IMR-90 (cell line): ENCODE results near the gene ECM1. TPM values are rescaled to one million over a fixed set of nuclear protein-coding genes. Genes with fewer than 3 reads are reported as not detected.

Source experiments
- ATAC-seq: fragments of 200-7000 bp; cut with Tn5 transposase; 2 replicates; pipeline ENCODE4 v1.9.1; 2020; ENCODE audit warnings: low read depth, mild to moderate bottlenecking, moderate library complexity
- BruUV-seq: library from RNA; stranded (reverse); fragments of 400-500 nt; replicated peaks from 2 replicates; lab custom pipeline; 2021; lab: Mats Ljungman, UMichigan
- CTCF ChIA-PET: fragments of 300-600 bp; formaldehyde crosslinking; extraction: SDS; loops from one replicate; lab custom pipeline; 2021; ENCODE audit warnings: antibody characterized with exemption; lab: Yijun Ruan, JAX
- POLR2A ChIA-PET: fragments of 300-600 bp; sonication (Branson Sonifier 250); formaldehyde crosslinking; loops from one replicate; lab custom pipeline; 2022; ENCODE audit warnings: antibody characterized with exemption; ENCODE audit not compliant: unreplicated experiment; lab: Charles Lee
- DNase-seq: peaks from one replicate; pipeline ENCODE4 v3.0.0; 2013
- H2AFZ ChIP-seq: replicated peaks from 2 replicates; pipeline ENCODE3; 2013; ENCODE audit warnings: low read length, mild to moderate bottlenecking; ENCODE audit not compliant: poor library complexity
- H2AK5ac ChIP-seq: 2 replicates; pipeline ENCODE4 v1.6.1; 2013; ENCODE audit warnings: low read depth, low read length, inconsistent platforms
- H2AK9ac ChIP-seq: replicated peaks from 2 replicates; pipeline ENCODE3; 2013; ENCODE audit warnings: mild to moderate bottlenecking, low read depth, low read length, moderate library complexity; ENCODE audit not compliant: poor library complexity
- H2BK120ac ChIP-seq: 2 replicates; pipeline ENCODE4 v1.6.1; 2013; ENCODE audit warnings: low read depth, low read length, inconsistent platforms
- H2BK15ac ChIP-seq: 3 replicates; pipeline ENCODE4 v1.6.1; 2013; ENCODE audit warnings: low read depth, low read length, inconsistent platforms
- H2BK20ac ChIP-seq: 2 replicates; pipeline ENCODE4 v1.6.1; 2013; ENCODE audit warnings: low read depth, mild to moderate bottlenecking, inconsistent platforms, low read length, moderate library complexity
- H2BK5ac ChIP-seq: 2 replicates; pipeline ENCODE4 v1.6.1; 2013; ENCODE audit warnings: mild to moderate bottlenecking, low read depth, low read length, inconsistent platforms; ENCODE audit not compliant: poor library complexity, severe bottlenecking
- H3K14ac ChIP-seq: replicated peaks from 2 replicates; pipeline ENCODE4 v1.6.1; 2013; ENCODE audit warnings: low read depth, low read length, inconsistent platforms
- H3K18ac ChIP-seq: 2 replicates; pipeline ENCODE4 v1.6.1; 2013; ENCODE audit warnings: low read depth, low read length, control low read depth
- H3K23ac ChIP-seq: 2 replicates; pipeline ENCODE4 v1.6.1; 2013; ENCODE audit warnings: low read depth, low read length, inconsistent platforms
- H3K27ac ChIP-seq: 2 replicates; pipeline ENCODE4 v1.5.1; 2013; ENCODE audit warnings: mild to moderate bottlenecking, control low read depth, low read length; ENCODE audit not compliant: insufficient read depth
- H3K27me3 ChIP-seq: 2 replicates; pipeline ENCODE4 v1.6.1; 2013; ENCODE audit warnings: low read length; ENCODE audit not compliant: control insufficient read depth, insufficient read depth
- H3K36me3 ChIP-seq: 2 replicates; pipeline ENCODE4 v1.6.1; 2013; ENCODE audit warnings: low read length, mixed read lengths; ENCODE audit not compliant: control insufficient read depth, insufficient read depth
- H3K4ac ChIP-seq: 2 replicates; pipeline ENCODE4 v1.6.1; 2013; ENCODE audit warnings: low read depth, low read length, inconsistent platforms
- H3K4me1 ChIP-seq: 2 replicates; pipeline ENCODE4 v1.6.1; 2013; ENCODE audit warnings: low read length, mixed read lengths; ENCODE audit not compliant: control insufficient read depth, insufficient read depth
- H3K4me2 ChIP-seq: 2 replicates; pipeline ENCODE4 v1.6.1; 2013; ENCODE audit warnings: low read depth, mild to moderate bottlenecking, control low read depth, low read length, moderate library complexity
- H3K4me3 ChIP-seq: 2 replicates; pipeline ENCODE4 v1.5.1; 2013; ENCODE audit warnings: low read depth, mild to moderate bottlenecking, control low read depth, low read length, moderate library complexity; ENCODE audit not compliant: insufficient read depth
- H3K56ac ChIP-seq: 2 replicates; pipeline ENCODE4 v1.6.1; 2013; ENCODE audit warnings: low read length, inconsistent platforms; ENCODE audit not compliant: insufficient read depth; ENCODE audit errors: extremely low read depth
- H3K79me1 ChIP-seq, 2 experiments: 2 replicates each; pipeline ENCODE4 v1.6.1; 2013; ENCODE audit warnings: low read length in 2 of 2, inconsistent platforms in 1 of 2, low read depth in 1 of 2
- H3K9ac ChIP-seq: 2 replicates; pipeline ENCODE4 v1.6.1; 2013; ENCODE audit warnings: low read depth, low read length, control low read depth
- H3K9me1 ChIP-seq: 2 replicates; pipeline ENCODE4 v1.6.1; 2013; ENCODE audit warnings: low read length, inconsistent platforms; ENCODE audit not compliant: insufficient read depth
- H3K9me3 ChIP-seq: 2 replicates; pipeline ENCODE4 v1.6.1; 2013; ENCODE audit warnings: low read length; ENCODE audit not compliant: control insufficient read depth, insufficient read depth
- H4K20me1 ChIP-seq: 2 replicates; pipeline ENCODE4 v1.6.1; 2013; ENCODE audit warnings: low read length, inconsistent platforms; ENCODE audit not compliant: insufficient read depth
- H4K5ac ChIP-seq: 2 replicates; pipeline ENCODE4 v1.6.1; 2013; ENCODE audit warnings: mild to moderate bottlenecking, low read depth, low read length, control low read depth
- H4K8ac ChIP-seq, 2 experiments: 2 replicates each; pipeline ENCODE4 v1.6.1; 2013; ENCODE audit warnings: low read depth in 2 of 2, low read length in 2 of 2, control low read depth in 1 of 2, inconsistent platforms in 1 of 2
- H4K91ac ChIP-seq: 2 replicates; pipeline ENCODE4 v1.6.1; 2013; ENCODE audit warnings: low read depth, low read length, inconsistent platforms; ENCODE audit not compliant: insufficient read depth
- BHLHE40 ChIP-seq: fragments of 150-350 bp; IDR thresholded peaks from 2 replicates; pipeline ENCODE4 v1.6.1; 2016; ENCODE audit warnings: mild to moderate bottlenecking, low read depth, low read length
- CEBPB ChIP-seq: IDR thresholded peaks from 2 replicates; pipeline ENCODE4 v1.6.1; 2012; ENCODE audit warnings: low read depth, low read length, improper control_type of control experiment
- CHD1 ChIP-seq: IDR thresholded peaks from 2 replicates; pipeline ENCODE4 v1.6.1; 2012; ENCODE audit warnings: low read depth, low read length, improper control_type of control experiment
- FOS ChIP-seq: fragments of 150-350 bp; IDR thresholded peaks from 2 replicates; pipeline ENCODE4 v1.6.1; 2016; ENCODE audit warnings: low read depth, low read length
- MAFK ChIP-seq: IDR thresholded peaks from 2 replicates; pipeline ENCODE4 v1.6.1; 2012; ENCODE audit warnings: low read depth, low read length, improper control_type of control experiment
- MAZ ChIP-seq: IDR thresholded peaks from 2 replicates; pipeline ENCODE4 v1.6.1; 2012; ENCODE audit warnings: low read depth, mild to moderate bottlenecking, low read length, improper control_type of control experiment, moderate library complexity, borderline replicate concordance
- MXI1 ChIP-seq: IDR thresholded peaks from 2 replicates; pipeline ENCODE4 v1.6.1; 2012; ENCODE audit warnings: low read depth, mild to moderate bottlenecking, low read length, moderate library complexity, borderline replicate concordance
- NFE2L2 ChIP-seq: fragments of 150-350 bp; IDR thresholded peaks from 2 replicates; pipeline ENCODE4 v1.6.1; 2016; ENCODE audit warnings: low read depth, mild to moderate bottlenecking, low read length
- POLR2A ChIP-seq: IDR thresholded peaks from 2 replicates; pipeline ENCODE4 v1.6.1; 2012; ENCODE audit warnings: mild to moderate bottlenecking, low read depth, low read length
- RAD21 ChIP-seq: IDR thresholded peaks from 2 replicates; pipeline ENCODE4 v1.6.1; 2012; ENCODE audit warnings: low read length, improper control_type of control experiment
- RCOR1 ChIP-seq: IDR thresholded peaks from 2 replicates; pipeline ENCODE4 v1.6.1; 2012; ENCODE audit warnings: mild to moderate bottlenecking, low read length, improper control_type of control experiment; ENCODE audit not compliant: insufficient replicate concordance
- RFX5 ChIP-seq: IDR thresholded peaks from 2 replicates; pipeline ENCODE4 v1.8.0; 2012; ENCODE audit warnings: low read depth, mild to moderate bottlenecking, low read length, moderate library complexity
- SMC3 ChIP-seq: fragments of 150-350 bp; IDR thresholded peaks from 2 replicates; pipeline ENCODE4 v1.6.1; 2016; ENCODE audit warnings: low read depth, mild to moderate bottlenecking, antibody characterized with exemption, low read length, moderate library complexity
- WGBS, 2 experiments: methylation state at CpG; one replicate each; pipeline versions ENCODE4 v1.1.5 to v1.1.7; 2013; ENCODE audit warnings: missing lambda C conversion rate in 2 of 2; ENCODE audit not compliant: insufficient read length in 1 of 2; ENCODE audit errors: extremely low coverage in 2 of 2; 5-methylcytosine and 5-hydroxymethylcytosine counted together
- dilution Hi-C: fragments of 300-500 bp; cut with HindIII; formaldehyde crosslinking; loops from one replicate; pipeline ENCODE4 v1.14.3; 2018; ENCODE audit warnings: low sequenced_read_pairs; ENCODE audit not compliant: unreplicated experiment
- in situ Hi-C: fragments of 300-500 bp; cut with MboI; formaldehyde crosslinking; loops from 3 replicates; pipeline ENCODE4 v1.14.3; 2019; ENCODE audit warnings: low sequenced_read_pairs, inconsistent platforms, mixed read lengths
- intact Hi-C: fragments of 100-400 bp; cut with micrococcal nuclease; formaldehyde crosslinking; loops from 2 replicates; pipeline ENCODE4 v1.10.0; 2022
- polyA plus RNA-seq, 3 experiments: library from polyadenylated mRNA; depleted of rRNA; stranded (reverse); fragments of >200 nt; gene quantifications; 2 replicates each; pipeline ENCODE4 v1.2.3, GENCODE V29; 2012; ENCODE audit warnings: low replicate concordance in 1 of 3
- total RNA-seq: library from RNA; depleted of rRNA; stranded (reverse); fragments of >200 nt; gene quantifications from 2 replicates; pipeline ENCODE4 v1.2.3, GENCODE V29; 2012
- TF ChIP-seq, protein P1 (sequence below): fragments of 150-350 bp; IDR thresholded peaks from 2 replicates; pipeline ENCODE4 v1.6.1; 2017; ENCODE audit warnings: mild to moderate bottlenecking, antibody characterized with exemption, low read length, low read depth
- TF ChIP-seq, protein P2 (sequence below): conservative IDR thresholded peaks from 2 replicates; pipeline ENCODE4 v1.5.1; 2012; ENCODE audit warnings: mild to moderate bottlenecking, low read depth, low read length, improper control_type of control experiment
- TF ChIP-seq, protein P3 (sequence below): fragments of 150-350 bp; IDR thresholded peaks from 2 replicates; pipeline ENCODE4 v1.6.1; 2016; ENCODE audit warnings: low read depth, mild to moderate bottlenecking, low read length, moderate library complexity, borderline replicate concordance

ECM1 gene
- total and polyA plus RNA-seq, 2 of the 4 experiments (the other 2 are of a cell fraction) = 20.1 to 230 TPM

GRCh38 chr1:150530491-150531159 lies 22.7 kb downstream of the ECM1 start:
- no peak overlapping the region for H3K4me2 ChIP-seq
- H4K5ac ChIP-seq = no peak overlapping the region
- ChIA-PET POLR2A (no interaction called here), CTCF (no interaction called here)
- BruUV-seq = no TSS peak
- no peak overlapping the region for H4K91ac ChIP-seq
- no peak overlapping the region for H2BK15ac ChIP-seq
- peaks cover 0 to 2% of the 10 kb centered on the region in 2 experiments; a peak in 1 of 4 replicates for H3K79me1 ChIP-seq
- H2BK20ac ChIP-seq = no peak overlapping the region
- H4K20me1 ChIP-seq = no peaks in the 10 kb centered on the region
- H2BK5ac ChIP-seq = no peak overlapping the region
- WGBS, 2 experiments = 98% methylated on average over 7 of the region's 14 CpGs; no CpG with 5 or more reads in 1 of the 2 experiments
- no peaks in the 10 kb centered on the region for H3K27me3 ChIP-seq
- H2AK5ac ChIP-seq = peak overlapping the region; percentile 65; the same call in 1 of the 2 replicates
- peaks cover 13% of the 10 kb centered on the region for H3K4me1 ChIP-seq
- in situ Hi-C loops (no loop called here), intact Hi-C loops (loop anchor here (10.0 kb wide), 1 partner anchor 166 kb away; the partner anchor contains the start of gene RPRD2), dilution Hi-C loops (no loop called here)
- H3K36me3 ChIP-seq = no peaks in the 10 kb centered on the region
- H3K27ac ChIP-seq = no peak overlapping the region
- no peak overlapping the region for H3K4me3 ChIP-seq
- peak overlapping the region; percentile 21; the same call in 1 of the 2 replicates for H2BK120ac ChIP-seq
- no peak overlapping the region for H3K9ac ChIP-seq
- H4K8ac ChIP-seq = no peak overlapping the region
- no peak overlapping the region for H3K4ac ChIP-seq
- no peak overlapping the region for H3K18ac ChIP-seq
- ATAC-seq (no peak), DNase-seq (no peak)
- TF ChIP-seq, protein P1, sequence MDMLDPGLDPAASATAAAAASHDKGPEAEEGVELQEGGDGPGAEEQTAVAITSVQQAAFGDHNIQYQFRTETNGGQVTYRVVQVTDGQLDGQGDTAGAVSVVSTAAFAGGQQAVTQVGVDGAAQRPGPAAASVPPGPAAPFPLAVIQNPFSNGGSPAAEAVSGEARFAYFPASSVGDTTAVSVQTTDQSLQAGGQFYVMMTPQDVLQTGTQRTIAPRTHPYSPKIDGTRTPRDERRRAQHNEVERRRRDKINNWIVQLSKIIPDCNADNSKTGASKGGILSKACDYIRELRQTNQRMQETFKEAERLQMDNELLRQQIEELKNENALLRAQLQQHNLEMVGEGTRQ = no peak
- no peak for TF ChIP-seq BHLHE40
- no peak for TF ChIP-seq CHD1
- no peak for TF ChIP-seq RFX5
- TF ChIP-seq MAZ = no peak
- no peak for TF ChIP-seq RAD21
- no peak for TF ChIP-seq POLR2A
- TF ChIP-seq MAFK = no peak
- TF ChIP-seq, protein P2, sequence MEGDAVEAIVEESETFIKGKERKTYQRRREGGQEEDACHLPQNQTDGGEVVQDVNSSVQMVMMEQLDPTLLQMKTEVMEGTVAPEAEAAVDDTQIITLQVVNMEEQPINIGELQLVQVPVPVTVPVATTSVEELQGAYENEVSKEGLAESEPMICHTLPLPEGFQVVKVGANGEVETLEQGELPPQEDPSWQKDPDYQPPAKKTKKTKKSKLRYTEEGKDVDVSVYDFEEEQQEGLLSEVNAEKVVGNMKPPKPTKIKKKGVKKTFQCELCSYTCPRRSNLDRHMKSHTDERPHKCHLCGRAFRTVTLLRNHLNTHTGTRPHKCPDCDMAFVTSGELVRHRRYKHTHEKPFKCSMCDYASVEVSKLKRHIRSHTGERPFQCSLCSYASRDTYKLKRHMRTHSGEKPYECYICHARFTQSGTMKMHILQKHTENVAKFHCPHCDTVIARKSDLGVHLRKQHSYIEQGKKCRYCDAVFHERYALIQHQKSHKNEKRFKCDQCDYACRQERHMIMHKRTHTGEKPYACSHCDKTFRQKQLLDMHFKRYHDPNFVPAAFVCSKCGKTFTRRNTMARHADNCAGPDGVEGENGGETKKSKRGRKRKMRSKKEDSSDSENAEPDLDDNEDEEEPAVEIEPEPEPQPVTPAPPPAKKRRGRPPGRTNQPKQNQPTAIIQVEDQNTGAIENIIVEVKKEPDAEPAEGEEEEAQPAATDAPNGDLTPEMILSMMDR = no peak
- no peak for TF ChIP-seq SMC3
- no peak for TF ChIP-seq NFE2L2
- TF ChIP-seq MXI1 = no peak
- TF ChIP-seq RCOR1 = no peak
- no peak for TF ChIP-seq CEBPB
- TF ChIP-seq FOS = no peak
- TF ChIP-seq, protein P3, sequence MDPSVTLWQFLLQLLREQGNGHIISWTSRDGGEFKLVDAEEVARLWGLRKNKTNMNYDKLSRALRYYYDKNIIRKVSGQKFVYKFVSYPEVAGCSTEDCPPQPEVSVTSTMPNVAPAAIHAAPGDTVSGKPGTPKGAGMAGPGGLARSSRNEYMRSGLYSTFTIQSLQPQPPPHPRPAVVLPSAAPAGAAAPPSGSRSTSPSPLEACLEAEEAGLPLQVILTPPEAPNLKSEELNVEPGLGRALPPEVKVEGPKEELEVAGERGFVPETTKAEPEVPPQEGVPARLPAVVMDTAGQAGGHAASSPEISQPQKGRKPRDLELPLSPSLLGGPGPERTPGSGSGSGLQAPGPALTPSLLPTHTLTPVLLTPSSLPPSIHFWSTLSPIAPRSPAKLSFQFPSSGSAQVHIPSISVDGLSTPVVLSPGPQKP = no peak
- H3K23ac ChIP-seq = no peak overlapping the region
- H3K9me3 ChIP-seq = no peaks in the 10 kb centered on the region
- peak overlapping the region; percentile 38 for H2AFZ ChIP-seq
- H3K56ac ChIP-seq = no peak overlapping the region
- peaks cover 4% of the 10 kb centered on the region for H3K9me1 ChIP-seq
- no peak overlapping the region for H3K14ac ChIP-seq
- no peak overlapping the region for H2AK9ac ChIP-seq
